ENCODE measurements around the gene CDRT4.

- TF ChIP-seq SIN3A (IDR thresholded peaks at IDR 0.05; ENCODE audit: low read depth, low read length) (no peak), NRF1 (conservative IDR thresholded peaks at IDR 0.05; ENCODE audit: low read depth, low read length) (no peak), FOXK2 (IDR thresholded peaks at IDR 0.05) (no peak), CTCF (IDR thresholded peaks at IDR 0.05 in 2 of 3, conservative IDR thresholded peaks at IDR 0.05 in 1 of 3; ENCODE audit: control insufficient read depth in 2 of 3, extremely low read depth in 1 of 3, insufficient read depth in 1 of 3, low read depth in 3 of 3, low read length in 3 of 3) (no peak), ZZZ3 (IDR thresholded peaks at IDR 0.05; ENCODE audit: control insufficient read depth, insufficient read length, low read depth) (no peak), REST (IDR thresholded peaks at IDR 0.05; ENCODE audit: low read depth, low read length) (no peak), ZNF24 (IDR thresholded peaks at IDR 0.05) (no peak), CHD2 (IDR thresholded peaks at IDR 0.05; ENCODE audit: borderline replicate concordance, low read depth, low read length) (no peak), ATF7 (IDR thresholded peaks at IDR 0.05; ENCODE audit: low read depth) (no peak), GATAD2B (conservative IDR thresholded peaks at IDR 0.05; ENCODE audit: low read depth) (no peak), TCF12 (IDR thresholded peaks at IDR 0.05; ENCODE audit: low read depth, low read length) (no peak), EP300 (IDR thresholded peaks at IDR 0.05; ENCODE audit: borderline replicate concordance in 1 of 2, control insufficient read depth in 1 of 2, low read depth in 2 of 2, low read length in 2 of 2) (no peak), JUND (IDR thresholded peaks at IDR 0.05; ENCODE audit: low read depth, low read length) (no peak), ETV6 (conservative IDR thresholded peaks at IDR 0.05 in 1 of 2, IDR thresholded peaks at IDR 0.05 in 1 of 2; ENCODE audit: borderline replicate concordance in 1 of 2, low read depth in 1 of 2) (no peak)
Measured at GRCh38 chr17:15507001-15507400, 39.6 kb upstream of the CDRT4 start.
